ENCODE data around the gene GASK1A. TPM values are rescaled to one million over a fixed set of nuclear protein-coding genes. Genes with fewer than 3 reads are reported as not detected.

Gene GASK1A
- total and polyA plus RNA-seq, 2 donors (not counting 3 experiments of a cell fraction or from before 2014, with no cell fraction given) = 0.04 TPM; not detected in 1

- Histone ChIP-seq H3K36me3 (ENCODE audit: control insufficient read depth in 2 of 2, extremely low read depth in 1 of 2, insufficient read depth in 2 of 2, low read length in 2 of 2) (no peaks in the 10 kb centered on the region), H3K4me2 (ENCODE audit: insufficient read depth, low read length) (no peak overlapping the region), H3K4me3 (replicated peaks in 1 of 3; ENCODE audit: insufficient read depth in 1 of 3, low read depth in 1 of 3, low read length in 3 of 3) (no peak overlapping the region), H3K9me3 (replicated peaks; ENCODE audit: control insufficient read depth, insufficient read depth, low read length) (no peaks in the 10 kb centered on the region), H3K4me1 (ENCODE audit: control insufficient read depth, extremely low read depth, insufficient read depth, low read length) (no peaks in the 10 kb centered on the region), H3K79me2 (ENCODE audit: control insufficient read depth, insufficient read depth, low read length) (no peaks in the 10 kb centered on the region), H3K27ac (ENCODE audit: insufficient read depth, low read depth, low read length) (no peak overlapping the region), H2AFZ (ENCODE audit: low read depth, low read length) (no peak overlapping the region), H3K27me3 (ENCODE audit: control insufficient read depth in 2 of 2, insufficient read depth in 2 of 2, low read length in 2 of 2) (peaks cover 2 to 3% of the 10 kb centered on the region in 2 experiments), H3K9ac (replicated peaks; ENCODE audit: extremely low read depth, insufficient read depth, low read length) (no peak overlapping the region), H4K20me1 (replicated peaks; ENCODE audit: control insufficient read depth, extremely low read depth, insufficient read depth, low read length) (no peaks in the 10 kb centered on the region), H3K9me1 (replicated peaks; ENCODE audit: control insufficient read depth, extremely low read depth, insufficient read depth, low read length) (no peaks in the 10 kb centered on the region)
- ChIA-PET POLR2A (no interaction called here), CTCF (interaction anchor here (1.1 kb wide), 1 partner anchor 54 kb away, joined by 3 read pairs; no protein-coding TSS in a partner anchor)
- intact Hi-C loops (cut with micrococcal nuclease) (no loop called here), dilution Hi-C loops (cut with MboI; ENCODE audit: extremely low pct_ligation_motif_present, low sequenced_read_pairs) (no loop called here)
- FAIRE-seq (no peak), DNase-seq (ENCODE audit: low read depth, low spot score) (no peak)
- no peak for TF ChIP-seq CTCF (IDR thresholded peaks at IDR 0.05; ENCODE audit: extremely low read depth in 1 of 2, insufficient read depth in 1 of 2, low read depth in 1 of 2, low read length in 2 of 2)
- no peak for TF ChIP-seq EZH2 (IDR thresholded peaks at IDR 0.05; ENCODE audit: borderline replicate concordance, low read depth, low read length, severe bottlenecking)
- no peak for TF ChIP-seq FOS (IDR thresholded peaks at IDR 0.05; ENCODE audit: borderline replicate concordance, insufficient read depth, low read length)
- TF ChIP-seq GATA2 (IDR thresholded peaks at IDR 0.05; ENCODE audit: insufficient read depth, insufficient read length, low read depth, low read length) = no peak
- TF ChIP-seq POLR2A (IDR thresholded peaks at IDR 0.05; ENCODE audit: low read depth, low read length) = no peak
- TF ChIP-seq MAX (IDR thresholded peaks at IDR 0.05; ENCODE audit: insufficient read depth, insufficient read length) = no peak
- no peak for TF ChIP-seq MYC (IDR thresholded peaks at IDR 0.05; ENCODE audit: low read depth, low read length)
- no peak for TF ChIP-seq JUN (IDR thresholded peaks at IDR 0.05; ENCODE audit: borderline replicate concordance, insufficient read depth, insufficient read length, low read depth)
- no peak for TF ChIP-seq POLR2AphosphoS5 (IDR thresholded peaks at IDR 0.05; ENCODE audit: insufficient read depth, low read depth, low read length)
- BruUV-seq (replicated peaks) = no TSS peak
Observed at GRCh38 chr3:43001556-43002121, 22.5 kb downstream of the GASK1A start.

All from endothelial cell of umbilical vein (primary cell).